ENCODE measurements around the gene MAP2. TPM values are rescaled to one million over a fixed set of nuclear protein-coding genes. Genes with fewer than 3 reads are reported as not detected.

The MAP2 gene
- total RNA-seq, 2 experiments from 2014 or later = 0.16 TPM; not detected in 1

DNA sequence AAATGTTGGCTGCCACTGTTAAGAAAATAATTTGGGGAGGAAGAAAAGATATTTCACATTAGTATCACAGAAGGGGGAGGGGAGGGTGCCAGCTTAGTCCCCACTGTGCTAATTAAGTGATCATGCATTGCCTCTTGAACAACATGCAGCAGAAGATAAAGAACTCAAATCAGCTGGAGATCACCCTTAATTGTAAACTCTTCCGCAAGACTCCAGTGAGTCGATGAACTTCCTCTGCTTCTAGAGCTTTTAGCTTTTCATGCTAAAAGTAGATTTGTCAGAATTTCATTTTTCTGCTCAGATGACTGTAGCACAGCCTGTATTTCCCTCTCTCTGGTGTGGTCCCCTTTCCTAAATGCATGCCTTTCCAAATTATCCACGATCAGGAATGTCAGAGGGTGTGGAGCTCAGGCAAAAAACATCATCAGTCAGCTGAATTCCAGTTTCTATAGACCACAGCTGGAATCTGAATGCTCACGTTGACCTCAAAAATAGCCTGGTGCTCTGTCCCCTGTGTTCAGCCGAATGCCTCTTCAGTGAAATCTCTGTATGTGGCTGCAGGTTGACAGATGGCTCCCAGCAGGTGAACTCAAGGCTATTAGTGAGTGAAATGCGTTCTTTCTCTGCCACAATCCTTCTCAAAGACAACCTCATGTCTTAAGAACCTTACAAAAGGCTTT, 191.0 kb downstream of the MAP2 start:
- Mint-ChIP-seq H3K27me3 (no peaks in the 10 kb centered on the region), H3K9me3 (ENCODE audit: low read depth) (no peaks in the 10 kb centered on the region), H3K4me1 (no peaks in the 10 kb centered on the region), H3K27ac (no peak overlapping the region), H3K36me3 (no peaks in the 10 kb centered on the region), H3K4me3 (no peak overlapping the region)
- CTCF ChIA-PET = interaction anchor here (0.6 kb wide), 1 partner anchor 34 kb away, joined by 3 read pairs; no protein-coding TSS in a partner anchor
- no peak for DNase-seq
- ATAC-seq = no peak

DNA sequence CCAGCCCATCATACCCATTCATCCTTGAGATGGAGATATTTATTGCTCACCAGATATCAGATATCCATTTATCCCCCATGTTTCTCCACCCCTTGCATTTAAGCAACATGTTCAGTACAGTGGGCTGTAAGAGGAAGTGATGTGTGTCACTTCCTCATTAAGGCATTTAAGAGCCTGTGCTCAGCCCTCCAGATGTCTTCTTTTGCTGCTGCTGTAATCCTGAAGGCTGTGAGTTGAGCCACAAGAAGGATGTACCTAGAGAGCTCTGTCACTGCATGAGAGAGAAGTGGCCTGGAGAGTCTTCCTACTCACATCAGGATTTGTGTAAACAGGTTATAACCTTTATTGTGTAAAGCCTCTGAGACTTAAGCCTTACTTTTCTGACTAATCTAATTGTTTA, 195.9 kb downstream of the MAP2 start:
- no peak for ATAC-seq
- Mint-ChIP-seq H3K4me1 (no peaks in the 10 kb centered on the region), H3K9me3 (ENCODE audit: low read depth) (no peaks in the 10 kb centered on the region), H3K27me3 (no peaks in the 10 kb centered on the region), H3K27ac (no peak overlapping the region), H3K4me3 (no peak overlapping the region), H3K36me3 (no peaks in the 10 kb centered on the region)
- CTCF ChIA-PET = no interaction called here
- no peak for DNase-seq

DNA sequence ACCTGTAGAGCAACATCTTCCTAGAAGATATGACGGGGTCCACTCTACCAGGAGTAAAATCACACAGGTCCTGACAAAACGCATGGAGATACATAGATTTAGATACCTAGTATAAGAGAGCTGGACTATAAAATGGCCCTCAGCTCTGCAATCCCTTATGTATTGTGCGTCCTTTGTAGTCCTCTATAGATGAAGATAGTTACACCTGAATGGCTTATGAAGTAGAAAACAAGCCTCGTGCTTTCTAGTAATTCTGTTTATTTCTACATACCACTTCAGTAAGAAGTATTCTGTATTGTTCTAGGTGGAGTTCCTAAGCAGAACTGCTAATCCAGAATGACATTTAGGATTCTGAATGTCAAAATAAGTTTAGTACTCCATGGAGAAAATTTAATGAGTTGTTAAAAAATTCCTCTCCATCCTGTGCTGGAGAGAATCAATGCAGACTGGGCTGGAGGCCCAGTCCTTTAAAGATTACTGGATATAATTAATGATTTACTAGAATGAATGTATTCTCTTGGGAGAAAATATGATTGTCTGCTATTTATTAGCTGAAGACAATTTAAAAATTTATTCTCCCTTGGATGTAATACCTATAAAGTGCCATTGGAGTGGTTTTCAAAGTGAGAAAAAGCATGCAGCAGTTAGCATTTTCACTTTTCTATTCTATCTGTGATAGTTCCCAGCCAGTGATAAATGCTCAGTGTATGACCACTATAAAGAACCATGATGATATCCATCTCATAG, 200.5 kb downstream of the MAP2 start:
- no peaks in the 10 kb centered on the region for H3K4me1 Mint-ChIP-seq
- no peaks in the 10 kb centered on the region for H3K9me3 Mint-ChIP-seq (ENCODE audit: low read depth)
- H3K27me3 Mint-ChIP-seq = no peaks in the 10 kb centered on the region
- no peaks in the 10 kb centered on the region for H3K36me3 Mint-ChIP-seq
- ATAC-seq (no peak), DNase-seq (no peak)
- CTCF ChIA-PET = interaction anchor here (1.0 kb wide), 1 partner anchor 10 kb away, joined by 3 read pairs; no protein-coding TSS in a partner anchor
- no peak overlapping the region for H3K27ac Mint-ChIP-seq
- no peak overlapping the region for H3K4me3 Mint-ChIP-seq

DNA sequence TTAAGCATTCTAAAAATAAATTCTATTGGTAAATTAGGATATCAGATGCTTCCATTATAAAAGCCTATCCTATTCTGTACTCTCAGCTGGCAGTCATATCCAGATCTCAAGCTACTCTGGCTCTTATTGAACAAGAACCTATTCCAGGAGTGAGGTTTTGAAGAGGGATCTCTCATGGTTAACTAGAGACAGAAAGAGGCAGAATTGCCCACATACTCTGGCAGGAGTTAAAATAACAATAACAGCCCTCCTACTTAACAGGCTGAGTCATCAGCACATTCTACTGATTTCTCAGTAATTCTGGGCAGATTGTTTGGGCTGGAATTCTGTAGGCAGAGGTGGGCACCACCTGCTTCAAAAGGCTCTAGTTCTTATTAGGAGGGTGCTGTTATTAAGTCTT, 205.8 kb downstream of the MAP2 start:
- no peaks in the 10 kb centered on the region for H3K27me3 Mint-ChIP-seq
- no peaks in the 10 kb centered on the region for H3K4me1 Mint-ChIP-seq
- no peak overlapping the region for H3K27ac Mint-ChIP-seq
- DNase-seq (no peak), ATAC-seq (no peak)
- H3K9me3 Mint-ChIP-seq (ENCODE audit: low read depth) = no peaks in the 10 kb centered on the region
- H3K4me3 Mint-ChIP-seq = no peak overlapping the region
- CTCF ChIA-PET = no interaction called here
- H3K36me3 Mint-ChIP-seq = no peaks in the 10 kb centered on the region

DNA sequence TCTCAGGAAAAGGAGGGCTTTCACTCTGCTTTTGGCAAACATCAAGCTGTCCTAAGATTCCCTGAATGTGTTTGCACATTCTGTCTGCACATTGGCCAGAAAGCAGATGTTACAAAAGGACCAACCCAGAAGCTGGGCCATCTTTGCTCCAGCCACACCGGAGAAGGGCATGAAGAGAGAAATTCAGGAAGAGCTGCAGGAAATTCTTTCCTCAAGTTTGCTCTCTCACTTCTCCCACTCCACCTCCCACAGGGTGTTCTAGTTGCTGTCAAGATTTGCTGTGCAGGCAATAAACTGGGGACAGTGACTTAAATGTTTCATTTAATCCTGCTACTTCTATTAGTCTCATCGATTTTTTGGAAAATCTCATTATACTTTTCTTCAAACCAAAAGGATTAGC, 210.1 kb downstream of the MAP2 start:
- ATAC-seq (no peak), DNase-seq (no peak)
- no peaks in the 10 kb centered on the region for H3K9me3 Mint-ChIP-seq (ENCODE audit: low read depth)
- H3K27me3 Mint-ChIP-seq = no peaks in the 10 kb centered on the region
- CTCF ChIA-PET = interaction anchor here (1.0 kb wide), 1 partner anchor 9 kb away, joined by 3 read pairs; no protein-coding TSS in a partner anchor
- no peak overlapping the region for H3K4me3 Mint-ChIP-seq
- H3K36me3 Mint-ChIP-seq = no peaks in the 10 kb centered on the region
- H3K4me1 Mint-ChIP-seq = no peaks in the 10 kb centered on the region
- no peak overlapping the region for H3K27ac Mint-ChIP-seq

DNA sequence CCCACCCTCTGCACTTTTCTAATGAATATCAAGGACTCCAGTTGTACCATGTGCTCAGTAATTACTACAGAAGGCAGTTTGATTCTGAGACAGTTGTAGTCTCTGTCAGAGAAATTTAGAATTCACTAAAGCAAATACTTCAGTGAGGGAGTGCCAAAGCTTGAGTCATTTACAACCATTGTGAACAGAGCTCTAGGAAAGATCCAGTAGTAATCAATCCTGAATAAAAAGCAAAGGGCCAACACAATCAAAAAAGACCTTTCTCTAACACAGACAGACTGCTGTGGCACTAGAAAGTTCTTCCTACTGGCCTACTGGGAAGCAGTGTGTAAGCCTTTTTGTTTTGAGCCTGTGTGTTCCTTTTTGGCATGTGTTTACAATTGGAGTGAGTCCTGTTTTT, 212.2 kb downstream of the MAP2 start:
- no peaks in the 10 kb centered on the region for H3K27me3 Mint-ChIP-seq
- ATAC-seq (no peak), DNase-seq (no peak)
- no peak overlapping the region for H3K27ac Mint-ChIP-seq
- CTCF ChIA-PET = no interaction called here
- H3K9me3 Mint-ChIP-seq (ENCODE audit: low read depth) = no peaks in the 10 kb centered on the region
- H3K36me3 Mint-ChIP-seq = no peaks in the 10 kb centered on the region
- no peak overlapping the region for H3K4me3 Mint-ChIP-seq
- no peaks in the 10 kb centered on the region for H3K4me1 Mint-ChIP-seq

DNA sequence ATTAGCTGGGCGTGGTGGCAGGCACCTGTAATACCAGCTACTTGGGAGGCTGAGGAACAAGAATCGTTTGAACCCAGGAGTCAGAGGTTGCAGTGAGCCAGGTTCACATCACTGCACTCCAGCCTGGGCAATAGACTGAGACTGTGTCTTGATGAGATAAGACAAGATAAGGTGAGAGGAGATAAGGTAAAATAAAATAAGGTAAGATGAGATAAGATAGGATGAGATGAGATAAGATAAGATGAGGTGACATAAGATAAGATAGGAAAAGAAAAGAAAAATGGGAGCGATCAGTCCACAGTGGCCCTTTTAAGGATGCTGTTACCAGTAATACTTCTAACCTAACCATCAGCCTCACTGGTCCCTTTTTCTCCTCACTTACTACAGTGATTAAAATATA, 213.4 kb downstream of the MAP2 start:
- DNase-seq (no peak), ATAC-seq (no peak)
- Mint-ChIP-seq H3K4me3 (no peak overlapping the region), H3K27ac (no peak overlapping the region), H3K36me3 (no peaks in the 10 kb centered on the region), H3K9me3 (ENCODE audit: low read depth) (no peaks in the 10 kb centered on the region), H3K27me3 (no peaks in the 10 kb centered on the region), H3K4me1 (no peaks in the 10 kb centered on the region)
- CTCF ChIA-PET = no interaction called here

DNA sequence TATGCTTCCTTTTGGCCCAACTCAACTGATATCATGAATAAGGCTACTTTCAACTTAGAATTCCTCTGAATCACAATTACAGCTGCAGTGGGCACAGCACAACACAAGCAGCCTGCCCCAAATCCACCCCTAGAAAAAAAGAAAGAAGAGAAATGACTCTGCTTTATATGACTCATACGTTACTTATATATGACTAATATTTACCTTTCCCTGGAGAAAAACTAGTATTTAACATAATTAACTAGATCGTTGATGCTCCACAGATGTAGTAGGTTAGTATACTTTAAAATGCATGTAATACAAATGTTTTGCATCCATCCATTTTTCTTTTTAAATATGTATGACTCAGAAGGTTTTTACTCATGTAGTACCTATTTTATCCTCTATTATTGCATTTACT, 214.5 kb downstream of the MAP2 start:
- no peaks in the 10 kb centered on the region for H3K9me3 Mint-ChIP-seq (ENCODE audit: low read depth)
- ATAC-seq (no peak), DNase-seq (no peak)
- no peak overlapping the region for H3K27ac Mint-ChIP-seq
- no peaks in the 10 kb centered on the region for H3K36me3 Mint-ChIP-seq
- H3K4me1 Mint-ChIP-seq = no peaks in the 10 kb centered on the region
- CTCF ChIA-PET = no interaction called here
- H3K4me3 Mint-ChIP-seq = no peak overlapping the region
- H3K27me3 Mint-ChIP-seq = no peaks in the 10 kb centered on the region

DNA sequence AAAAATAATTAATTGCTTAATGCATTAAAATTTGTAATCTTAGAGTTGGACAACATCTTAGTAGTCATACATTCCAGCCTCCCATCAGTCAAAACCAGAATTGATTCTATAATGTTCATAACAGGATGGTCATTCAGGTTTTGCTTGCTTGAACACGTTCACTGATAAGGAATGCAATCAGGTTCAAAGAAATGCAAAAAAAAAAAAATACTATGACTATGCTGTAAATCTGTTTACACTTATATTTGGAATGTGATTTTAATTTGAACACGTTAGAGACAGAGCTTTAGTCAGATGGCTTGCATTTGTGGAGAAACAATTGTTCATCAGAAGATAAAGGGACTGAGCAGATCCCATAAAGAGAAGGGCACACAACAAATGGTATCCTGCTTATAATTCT, 216.5 kb downstream of the MAP2 start:
- CTCF ChIA-PET = no interaction called here
- DNase-seq (no peak), ATAC-seq (no peak)
- no peaks in the 10 kb centered on the region for H3K36me3 Mint-ChIP-seq
- H3K4me1 Mint-ChIP-seq = no peaks in the 10 kb centered on the region
- no peaks in the 10 kb centered on the region for H3K27me3 Mint-ChIP-seq
- H3K27ac Mint-ChIP-seq = no peak overlapping the region
- H3K9me3 Mint-ChIP-seq (ENCODE audit: low read depth) = no peaks in the 10 kb centered on the region
- H3K4me3 Mint-ChIP-seq = no peak overlapping the region

DNA sequence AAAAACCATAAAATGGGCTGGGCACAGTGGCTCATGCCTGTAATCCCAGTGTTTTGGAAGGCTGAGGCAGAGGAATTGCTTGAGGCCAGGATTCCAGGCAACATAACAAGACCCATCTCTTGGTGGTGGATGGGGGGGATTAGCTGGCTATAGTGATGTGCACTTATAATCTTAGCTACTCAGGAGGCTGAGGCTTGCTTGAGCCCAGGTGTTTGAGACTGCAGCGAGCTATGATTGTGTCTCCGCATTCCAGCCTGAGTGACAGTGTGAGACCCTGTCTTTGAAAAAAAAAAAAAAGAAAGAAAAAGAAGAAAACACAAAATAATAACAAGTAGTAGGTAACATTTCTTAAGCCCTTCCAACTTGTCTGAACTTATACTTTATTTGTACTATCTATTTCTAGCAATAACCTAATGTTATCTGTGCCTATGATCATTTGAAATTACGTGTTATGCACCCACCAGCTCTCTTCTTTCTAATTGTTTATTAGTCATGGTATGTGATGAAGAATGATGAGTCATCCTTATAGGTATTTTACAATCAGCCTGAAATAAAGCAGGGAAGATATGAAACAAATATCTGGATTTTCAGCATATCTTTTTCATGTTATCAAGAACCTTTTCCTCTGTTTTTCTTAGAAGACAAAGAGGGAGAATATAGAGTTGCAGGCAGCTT, 218.4 kb downstream of the MAP2 start:
- H3K9me3 Mint-ChIP-seq (ENCODE audit: low read depth) = no peaks in the 10 kb centered on the region
- no peak overlapping the region for H3K4me3 Mint-ChIP-seq
- no peaks in the 10 kb centered on the region for H3K36me3 Mint-ChIP-seq
- CTCF ChIA-PET = no interaction called here
- no peaks in the 10 kb centered on the region for H3K27me3 Mint-ChIP-seq
- no peaks in the 10 kb centered on the region for H3K4me1 Mint-ChIP-seq
- no peak overlapping the region for H3K27ac Mint-ChIP-seq
- no peak for DNase-seq
- ATAC-seq = no peak

DNA sequence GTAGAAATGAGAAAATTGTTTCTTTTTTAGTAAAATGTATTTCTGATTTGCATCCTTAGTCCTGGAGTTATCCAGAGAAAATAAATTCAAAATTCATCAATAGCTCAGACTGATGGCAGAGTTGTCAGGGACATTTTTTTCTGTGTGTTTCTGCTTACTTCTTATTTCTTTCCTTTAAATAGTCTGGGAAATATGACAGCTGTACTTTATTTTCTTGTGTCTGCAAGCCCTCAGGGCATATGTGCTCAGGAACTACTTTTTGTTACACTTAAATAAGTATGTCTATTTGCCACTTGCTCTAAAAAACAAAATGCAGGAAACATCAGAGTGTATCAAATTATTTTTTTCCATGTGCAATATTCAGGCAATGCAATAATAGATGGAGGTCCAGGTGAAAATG, 221.0 kb downstream of the MAP2 start:
- Mint-ChIP-seq H3K27ac (no peak overlapping the region), H3K4me1 (no peaks in the 10 kb centered on the region), H3K27me3 (no peaks in the 10 kb centered on the region), H3K36me3 (no peaks in the 10 kb centered on the region), H3K4me3 (no peak overlapping the region), H3K9me3 (ENCODE audit: low read depth) (no peaks in the 10 kb centered on the region)
- no peak for ATAC-seq
- DNase-seq = no peak
- CTCF ChIA-PET = no interaction called here

DNA sequence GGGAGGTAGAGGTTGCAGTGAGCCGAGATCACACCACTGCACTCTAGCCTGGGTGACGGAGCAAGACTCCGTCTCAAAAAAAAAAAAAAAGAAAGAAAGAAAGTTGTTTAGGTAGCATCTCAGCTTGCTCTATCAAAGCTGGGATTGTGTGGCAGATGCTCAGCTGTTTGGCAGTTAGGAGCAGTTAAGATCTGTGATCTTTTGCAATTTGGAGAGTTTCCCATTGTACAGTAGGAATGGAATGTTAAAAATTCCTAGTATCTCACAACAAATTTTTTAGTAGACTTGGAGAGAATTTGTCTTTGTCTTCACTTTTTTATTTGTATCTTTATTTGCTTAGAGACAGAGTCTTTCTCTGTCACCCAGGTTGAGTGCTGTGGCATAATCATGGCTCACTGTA, 224.9 kb downstream of the MAP2 start:
- Mint-ChIP-seq H3K4me3 (no peak overlapping the region), H3K27me3 (no peaks in the 10 kb centered on the region), H3K9me3 (ENCODE audit: low read depth) (no peaks in the 10 kb centered on the region), H3K36me3 (no peaks in the 10 kb centered on the region), H3K4me1 (no peaks in the 10 kb centered on the region), H3K27ac (no peak overlapping the region)
- no peak for DNase-seq
- CTCF ChIA-PET = interaction anchor here (0.6 to 0.7 kb wide), 2 partner anchors 19 to 34 kb away, joined by 3 read pairs; no protein-coding TSS in a partner anchor
- ATAC-seq = no peak

DNA sequence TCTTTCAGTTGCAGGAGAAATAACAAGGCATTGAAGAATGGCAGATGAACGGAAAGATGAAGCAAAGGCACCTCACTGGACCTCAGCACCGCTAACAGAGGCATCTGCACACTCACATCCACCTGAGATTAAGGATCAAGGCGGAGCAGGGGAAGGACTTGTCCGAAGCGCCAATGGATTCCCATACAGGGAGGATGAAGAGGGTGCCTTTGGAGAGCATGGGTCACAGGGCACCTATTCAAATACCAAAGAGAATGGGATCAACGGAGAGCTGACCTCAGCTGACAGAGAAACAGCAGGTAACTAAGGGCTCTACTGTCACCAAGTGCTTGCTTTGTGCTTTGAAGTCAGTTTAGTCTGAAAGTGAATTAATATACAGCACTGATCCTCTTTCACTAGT, 229.3 kb downstream of the MAP2 start:
- Mint-ChIP-seq H3K27me3 (no peaks in the 10 kb centered on the region), H3K36me3 (no peaks in the 10 kb centered on the region), H3K9me3 (ENCODE audit: low read depth) (no peaks in the 10 kb centered on the region), H3K27ac (no peak overlapping the region), H3K4me1 (no peaks in the 10 kb centered on the region), H3K4me3 (no peak overlapping the region)
- CTCF ChIA-PET = no interaction called here
- ATAC-seq = no peak
- DNase-seq = no peak
